Measurements from ENCODE around the gene AQP3.

DNA sequence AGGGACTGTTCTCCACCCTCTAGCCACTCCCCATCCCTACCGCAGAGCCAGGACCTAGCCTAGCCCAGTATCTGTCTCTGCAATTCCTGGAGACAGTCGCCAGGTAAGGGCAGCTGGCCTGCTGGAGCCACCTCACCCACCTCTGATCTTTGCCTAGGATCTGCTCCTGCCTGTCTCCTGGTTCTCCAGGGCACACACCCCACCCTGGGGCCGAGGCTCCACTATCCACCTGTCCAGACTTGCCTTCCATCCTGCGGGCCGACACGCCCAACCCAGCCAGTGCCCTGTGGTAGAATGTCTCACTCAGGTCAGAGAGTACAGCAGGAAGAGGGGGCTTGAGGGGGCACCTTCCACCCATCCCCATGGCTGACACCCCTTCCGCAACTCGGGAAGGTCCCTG is 29.3 kb downstream of the AQP3 start:
- TF ChIP-seq, protein P1, sequence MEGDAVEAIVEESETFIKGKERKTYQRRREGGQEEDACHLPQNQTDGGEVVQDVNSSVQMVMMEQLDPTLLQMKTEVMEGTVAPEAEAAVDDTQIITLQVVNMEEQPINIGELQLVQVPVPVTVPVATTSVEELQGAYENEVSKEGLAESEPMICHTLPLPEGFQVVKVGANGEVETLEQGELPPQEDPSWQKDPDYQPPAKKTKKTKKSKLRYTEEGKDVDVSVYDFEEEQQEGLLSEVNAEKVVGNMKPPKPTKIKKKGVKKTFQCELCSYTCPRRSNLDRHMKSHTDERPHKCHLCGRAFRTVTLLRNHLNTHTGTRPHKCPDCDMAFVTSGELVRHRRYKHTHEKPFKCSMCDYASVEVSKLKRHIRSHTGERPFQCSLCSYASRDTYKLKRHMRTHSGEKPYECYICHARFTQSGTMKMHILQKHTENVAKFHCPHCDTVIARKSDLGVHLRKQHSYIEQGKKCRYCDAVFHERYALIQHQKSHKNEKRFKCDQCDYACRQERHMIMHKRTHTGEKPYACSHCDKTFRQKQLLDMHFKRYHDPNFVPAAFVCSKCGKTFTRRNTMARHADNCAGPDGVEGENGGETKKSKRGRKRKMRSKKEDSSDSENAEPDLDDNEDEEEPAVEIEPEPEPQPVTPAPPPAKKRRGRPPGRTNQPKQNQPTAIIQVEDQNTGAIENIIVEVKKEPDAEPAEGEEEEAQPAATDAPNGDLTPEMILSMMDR (IDR thresholded peaks at IDR 0.05; ENCODE audit: low read length), result no peak
- TF ChIP-seq EZH2 (IDR thresholded peaks at IDR 0.05; ENCODE audit: borderline replicate concordance, low read length), result no peak

Data from OCI-LY1 (cell line).